Loucy (cell line): ENCODE results near the gene RPS5.
"Not testable (repeated sequence)": the region's sequence is repeated elsewhere in the genome, so short reads cannot be mapped to it uniquely, and the experiment has no call there.

Experiments used
- H2AFZ ChIP-seq: fragments of 200-600 bp; sonication (generic); 2 replicates; pipeline ENCODE4 v1.6.0; 2016; ENCODE audit warnings: antibody characterized with exemption, mild to moderate bottlenecking, low read length, moderate library complexity
- H3F3A ChIP-seq: fragments of 200-600 bp; 2 replicates; pipeline ENCODE4 v1.6.0; 2016; ENCODE audit warnings: antibody characterized with exemption, low read depth, mild to moderate bottlenecking
- H3K27me3 ChIP-seq: fragments of 200-600 bp; sonication (generic); 2 replicates; pipeline ENCODE4 v1.6.1; 2014; ENCODE audit warnings: low read length, mild to moderate bottlenecking; ENCODE audit not compliant: insufficient read depth, poor library complexity, severe bottlenecking
- H3K36me3 ChIP-seq: fragments of 200-600 bp; sonication (generic); 2 replicates; pipeline ENCODE4 v1.6.1; 2016; ENCODE audit warnings: low read length; ENCODE audit not compliant: insufficient read depth
- H3K4me1 ChIP-seq: fragments of 200-600 bp; sonication (generic); 2 replicates; pipeline ENCODE4 v1.5.1; 2014; ENCODE audit warnings: low read length, mild to moderate bottlenecking; ENCODE audit not compliant: insufficient read depth, poor library complexity, severe bottlenecking
- H3K4me2 ChIP-seq: fragments of 200-600 bp; sonication (generic); 2 replicates; pipeline ENCODE4 v1.6.0; 2014; ENCODE audit warnings: antibody characterized with exemption, low read length, low read depth, mild to moderate bottlenecking; ENCODE audit not compliant: poor library complexity, severe bottlenecking
- H3K4me3 ChIP-seq: fragments of 200-600 bp; sonication (generic); 2 replicates; pipeline ENCODE4 v1.5.1; 2014; ENCODE audit warnings: low read length, mild to moderate bottlenecking, mixed read lengths; ENCODE audit not compliant: poor library complexity, severe bottlenecking
- H3K79me2 ChIP-seq: fragments of 200-600 bp; sonication (generic); 2 replicates; pipeline ENCODE4 v1.6.1; 2014; ENCODE audit warnings: low read length; ENCODE audit not compliant: insufficient read depth
- H3K9ac ChIP-seq: fragments of 200-600 bp; sonication (generic); 2 replicates; pipeline ENCODE4 v1.6.0; 2014; ENCODE audit warnings: mild to moderate bottlenecking, low read depth, low read length, moderate library complexity; ENCODE audit not compliant: poor library complexity, severe bottlenecking
- H3K9me2 ChIP-seq: fragments of 200-600 bp; sonication (generic); replicated peaks from 2 replicates; pipeline ENCODE4 v1.6.1; 2016; ENCODE audit warnings: low read depth, low read length, mixed read lengths
- H3K9me3 ChIP-seq: fragments of 200-600 bp; sonication (generic); 2 replicates; pipeline ENCODE4 v1.6.1; 2014; ENCODE audit warnings: mild to moderate bottlenecking, antibody characterized with exemption, low read length, low read depth; ENCODE audit not compliant: insufficient read depth
- H4K20me1 ChIP-seq: fragments of 200-600 bp; sonication (generic); 2 replicates; pipeline ENCODE4 v1.6.0; 2014; ENCODE audit warnings: antibody characterized with exemption, low read length, mild to moderate bottlenecking; ENCODE audit not compliant: insufficient read depth, poor library complexity, severe bottlenecking
- EZH2phosphoT487 ChIP-seq: fragments of 200-600 bp; IDR thresholded peaks from 2 replicates; pipeline ENCODE4 v1.6.1; 2018; ENCODE audit warnings: antibody characterized with exemption, mild to moderate bottlenecking, moderate library complexity, borderline replicate concordance
- TF ChIP-seq, protein P1 (sequence below): fragments of 200-600 bp; sonication (generic); conservative IDR thresholded peaks from 2 replicates; pipeline ENCODE4 v1.5.1; 2014; ENCODE audit warnings: mild to moderate bottlenecking, antibody characterized with exemption, low read length

The RPS5 gene

DNA sequence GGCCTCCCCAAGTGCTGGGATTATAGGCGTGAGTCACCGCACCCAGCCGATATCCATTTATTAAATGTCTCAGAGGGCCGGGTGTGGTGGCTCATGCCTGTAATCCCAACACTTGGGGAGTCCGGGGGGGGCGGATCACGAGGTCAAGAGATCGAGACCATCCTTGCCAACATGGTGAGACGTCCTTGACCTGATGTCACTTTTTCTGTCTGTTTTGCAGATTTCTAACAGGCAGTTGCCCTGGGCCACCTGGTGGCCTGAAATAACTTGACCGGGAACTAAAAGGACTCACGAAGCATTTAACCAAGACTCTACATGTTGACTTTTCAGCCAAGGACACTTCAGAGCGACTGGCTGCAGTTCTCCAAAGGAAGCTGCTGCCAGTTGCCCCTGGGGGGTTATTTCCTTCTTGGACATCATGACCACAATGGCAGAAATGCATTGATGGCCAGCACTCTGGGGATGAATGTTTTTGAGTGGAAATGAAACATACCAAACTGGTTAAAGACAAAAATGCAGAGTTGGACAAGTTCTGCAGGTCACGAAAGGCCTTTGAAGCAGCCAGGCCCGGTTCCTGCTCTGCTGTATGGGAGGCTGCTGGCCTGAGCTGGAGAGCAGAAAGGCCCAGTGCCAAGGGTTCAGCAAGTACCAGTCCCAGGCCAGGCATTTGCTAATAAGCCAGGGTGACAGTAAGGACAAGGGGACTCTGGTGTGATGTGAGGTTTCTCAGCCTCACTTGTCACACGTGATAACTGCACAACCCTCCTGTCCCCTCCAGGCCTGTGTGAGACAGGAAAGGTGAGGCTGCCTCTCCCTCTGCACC is 14.5 kb upstream of the RPS5 start:
- H2AFZ ChIP-seq, result no peak overlapping the region
- H3F3A ChIP-seq, result no peaks in the 10 kb centered on the region
- H3K9ac ChIP-seq, result no peak overlapping the region
- H3K27me3 ChIP-seq, result no peaks in the 10 kb centered on the region
- H3K9me2 ChIP-seq, result no peaks in the 10 kb centered on the region
- no peaks in the 10 kb centered on the region for H4K20me1 ChIP-seq
- H3K36me3 ChIP-seq, result no peaks in the 10 kb centered on the region
- no peak overlapping the region for H3K4me3 ChIP-seq
- H3K4me1 ChIP-seq, result no peaks in the 10 kb centered on the region
- no peak overlapping the region for H3K4me2 ChIP-seq
- H3K9me3 ChIP-seq, result no peaks in the 10 kb centered on the region
- no peak for TF ChIP-seq EZH2phosphoT487
- no peaks in the 10 kb centered on the region for H3K79me2 ChIP-seq

DNA sequence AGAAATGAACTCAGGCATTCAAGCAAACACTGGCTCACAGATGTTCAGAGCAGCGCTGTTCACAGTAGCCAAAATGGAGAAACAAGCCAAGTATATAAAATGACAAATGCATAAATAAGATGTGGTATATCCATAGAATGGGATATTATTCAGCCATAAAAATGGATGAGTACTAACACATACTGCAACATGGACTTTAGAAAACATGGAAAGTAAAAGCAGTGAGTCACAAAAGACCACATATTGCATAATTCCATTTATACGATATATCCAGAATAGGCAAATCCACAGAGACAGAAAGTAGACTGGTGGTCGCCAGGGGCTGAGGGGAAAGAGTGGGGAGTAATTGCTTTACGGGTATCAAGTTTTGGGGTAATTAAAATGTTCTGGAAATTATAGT is 12.9 kb upstream of the RPS5 start:
- Histone ChIP-seq H3K4me1 (no peaks in the 10 kb centered on the region), H3K79me2 (no peaks in the 10 kb centered on the region)

DNA sequence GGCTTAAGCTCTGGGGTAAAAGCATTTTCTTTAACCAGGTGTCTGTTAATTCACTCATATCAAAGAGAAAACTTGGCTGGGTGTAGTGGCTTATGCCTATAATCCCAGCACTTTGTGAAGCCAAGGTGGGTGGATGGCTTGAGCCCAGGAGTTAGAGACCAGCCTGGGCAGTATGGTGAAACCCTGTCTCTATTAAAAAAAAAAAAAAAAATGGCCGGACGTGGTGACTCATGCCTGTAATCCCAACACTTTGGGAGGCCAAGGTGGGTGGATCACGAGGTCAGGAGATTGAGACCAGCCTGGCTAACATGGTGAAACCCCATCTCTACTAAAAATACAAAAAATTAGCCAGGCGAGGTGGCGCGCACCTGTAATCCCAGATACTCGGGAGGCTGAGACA is 10.3 kb upstream of the RPS5 start:
- H3K9me3 ChIP-seq, H3K27me3 ChIP-seq, H3K36me3 ChIP-seq, H3K4me2 ChIP-seq, H4K20me1 ChIP-seq, H3F3A ChIP-seq, H3K9me2 ChIP-seq, H3K4me3 ChIP-seq, H2AFZ ChIP-seq, H3K4me1 ChIP-seq, H3K79me2 ChIP-seq, H3K9ac ChIP-seq: not testable (repeated sequence)

More for the DNA sequence above, 12.9 kb upstream of the RPS5 start:
- TF ChIP-seq, protein P1, sequence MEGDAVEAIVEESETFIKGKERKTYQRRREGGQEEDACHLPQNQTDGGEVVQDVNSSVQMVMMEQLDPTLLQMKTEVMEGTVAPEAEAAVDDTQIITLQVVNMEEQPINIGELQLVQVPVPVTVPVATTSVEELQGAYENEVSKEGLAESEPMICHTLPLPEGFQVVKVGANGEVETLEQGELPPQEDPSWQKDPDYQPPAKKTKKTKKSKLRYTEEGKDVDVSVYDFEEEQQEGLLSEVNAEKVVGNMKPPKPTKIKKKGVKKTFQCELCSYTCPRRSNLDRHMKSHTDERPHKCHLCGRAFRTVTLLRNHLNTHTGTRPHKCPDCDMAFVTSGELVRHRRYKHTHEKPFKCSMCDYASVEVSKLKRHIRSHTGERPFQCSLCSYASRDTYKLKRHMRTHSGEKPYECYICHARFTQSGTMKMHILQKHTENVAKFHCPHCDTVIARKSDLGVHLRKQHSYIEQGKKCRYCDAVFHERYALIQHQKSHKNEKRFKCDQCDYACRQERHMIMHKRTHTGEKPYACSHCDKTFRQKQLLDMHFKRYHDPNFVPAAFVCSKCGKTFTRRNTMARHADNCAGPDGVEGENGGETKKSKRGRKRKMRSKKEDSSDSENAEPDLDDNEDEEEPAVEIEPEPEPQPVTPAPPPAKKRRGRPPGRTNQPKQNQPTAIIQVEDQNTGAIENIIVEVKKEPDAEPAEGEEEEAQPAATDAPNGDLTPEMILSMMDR, result no peak
- H3F3A ChIP-seq, result no peaks in the 10 kb centered on the region
- H3K27me3 ChIP-seq, result no peaks in the 10 kb centered on the region
- H3K4me3 ChIP-seq, result no peak overlapping the region
- H3K4me2 ChIP-seq, result no peak overlapping the region
- no peaks in the 10 kb centered on the region for H3K9me3 ChIP-seq
- H4K20me1 ChIP-seq, result no peaks in the 10 kb centered on the region
- H3K36me3 ChIP-seq, result no peaks in the 10 kb centered on the region
- H3K9me2 ChIP-seq, result no peaks in the 10 kb centered on the region
- no peak overlapping the region for H3K9ac ChIP-seq
- no peak overlapping the region for H2AFZ ChIP-seq

DNA sequence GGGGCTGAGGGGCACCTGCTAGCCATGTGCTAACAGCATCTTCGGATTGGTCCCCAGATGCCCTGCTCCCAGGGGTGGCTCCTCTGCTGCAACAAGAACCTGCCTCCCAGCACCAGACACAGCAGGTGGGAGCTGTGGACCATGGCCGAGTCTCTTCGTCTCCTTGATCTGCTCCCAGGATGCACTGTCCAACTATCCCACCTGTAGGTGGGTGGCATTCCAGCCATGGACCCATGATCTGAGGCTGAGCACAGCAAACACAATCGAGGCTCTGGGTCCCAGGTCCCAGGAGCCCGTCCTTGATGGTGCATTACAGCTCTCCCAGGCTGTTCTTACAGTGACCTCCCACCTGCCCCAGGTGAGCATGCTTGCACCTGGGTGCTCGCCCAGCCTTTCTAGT is 7.8 kb upstream of the RPS5 start:
- H3K4me3 ChIP-seq, result peak overlapping the region; percentile 77
- H3F3A ChIP-seq, result no peaks in the 10 kb centered on the region
- H3K36me3 ChIP-seq, result no peaks in the 10 kb centered on the region
- no peak overlapping the region for H2AFZ ChIP-seq
- no peaks in the 10 kb centered on the region for H3K27me3 ChIP-seq
- H3K9me3 ChIP-seq, result no peaks in the 10 kb centered on the region
- peaks cover 9% of the 10 kb centered on the region for H3K4me1 ChIP-seq
- H3K9ac ChIP-seq, result peak overlapping the region; percentile 83
- H3K4me2 ChIP-seq, result peak overlapping the region; percentile 81
- TF ChIP-seq EZH2phosphoT487, result no peak
- TF ChIP-seq, protein P1, result no peak
- no peaks in the 10 kb centered on the region for H3K79me2 ChIP-seq
- H3K9me2 ChIP-seq, result no peaks in the 10 kb centered on the region
- no peaks in the 10 kb centered on the region for H4K20me1 ChIP-seq
